CD4-positive, alpha-beta memory T cell (primary cell): ENCODE measurements around the gene RSPH9. TPM values are rescaled to one million over a fixed set of nuclear protein-coding genes. Genes with fewer than 3 reads are reported as not detected.
A peak's percentile ranks its signal among the peaks of the same experiment; 100 is the strongest.

Experiments used
- CTCF ChIA-PET: fragments of 350-600 bp; sonication (Branson Sonifier 250); formaldehyde crosslinking; loops from one replicate; lab custom pipeline; 2021; ENCODE audit warnings: inconsistent platforms; ENCODE audit not compliant: partially characterized antibody; lab: Charles Lee
- POLR2A ChIA-PET: fragments of 350-600 bp; sonication (Branson Sonifier 250); formaldehyde crosslinking; loops from one replicate; lab custom pipeline; 2021; ENCODE audit not compliant: partially characterized antibody; lab: Charles Lee
- DNase-seq, 5 donors: peaks; one replicate each; pipeline versions ENCODE4 v3.0.0 to v3.0.0-alpha.2; 2020 to 2022; ENCODE audit warnings: mixed read lengths in 1 of 5
- H3K27ac ChIP-seq: one replicate; pipeline ENCODE4 v1.7.0; 2013; ENCODE audit warnings: low read depth, low read length
- H3K27me3 ChIP-seq: 2 replicates; pipeline ENCODE4 v1.7.0; 2013; ENCODE audit warnings: mild to moderate bottlenecking, low read length, moderate library complexity; ENCODE audit not compliant: insufficient read depth
- H3K36me3 ChIP-seq: 2 replicates; pipeline ENCODE4 v1.7.0; 2013; ENCODE audit warnings: mild to moderate bottlenecking, low read length, moderate library complexity; ENCODE audit not compliant: insufficient read depth
- H3K4me1 ChIP-seq: 2 replicates; pipeline ENCODE4 v1.7.0; 2013; ENCODE audit warnings: mild to moderate bottlenecking, low read length, moderate library complexity; ENCODE audit not compliant: insufficient read depth
- H3K4me3 ChIP-seq, 2 donors: one replicate each; pipeline ENCODE4 v1.7.0; 2013; ENCODE audit warnings: low read length in 2 of 2, mild to moderate bottlenecking in 1 of 2
- H3K9me3 ChIP-seq, 2 donors: one replicate each; pipeline ENCODE4 v1.7.0; 2013; ENCODE audit warnings: low read length in 2 of 2, control low read depth in 1 of 2; ENCODE audit not compliant: control insufficient read depth in 1 of 2
- H3K27ac Mint-ChIP-seq, 7 donors: one replicate each; pipeline ENCODE4 v1.8.0; 2020 to 2021; ENCODE audit warnings: mixed read lengths in 7 of 7, mild to moderate bottlenecking in 6 of 7, inconsistent platforms in 3 of 7, moderate library complexity in 3 of 7
- H3K27me3 Mint-ChIP-seq, 2 donors: one replicate each; pipeline ENCODE4 v1.8.0; 2020 to 2021; ENCODE audit warnings: mixed read lengths in 2 of 2
- H3K36me3 Mint-ChIP-seq, 2 donors: one replicate each; pipeline ENCODE4 v1.8.0; 2020 to 2021; ENCODE audit warnings: mixed read lengths in 2 of 2, inconsistent platforms in 1 of 2, mild to moderate bottlenecking in 1 of 2
- H3K4me1 Mint-ChIP-seq, 4 donors: one replicate each; pipeline ENCODE4 v1.8.0; 2020 to 2021; ENCODE audit warnings: mixed read lengths in 4 of 4, mild to moderate bottlenecking in 1 of 4
- H3K4me3 Mint-ChIP-seq, 8 donors: one replicate each; pipeline ENCODE4 v1.8.0; 2020 to 2021; ENCODE audit warnings: mixed read lengths in 8 of 8, mild to moderate bottlenecking in 7 of 8, moderate library complexity in 6 of 8, inconsistent platforms in 3 of 8
- H3K9me3 Mint-ChIP-seq, 8 donors: one replicate each; pipeline ENCODE4 v1.8.0; 2020 to 2021; ENCODE audit warnings: mixed read lengths in 8 of 8, mild to moderate bottlenecking in 5 of 8, inconsistent platforms in 3 of 8, moderate library complexity in 1 of 8
- intact Hi-C: fragments of 100-400 bp; cut with micrococcal nuclease; formaldehyde crosslinking; loops from one replicate; pipeline ENCODE4 v1.15.1; 2023
- polyA plus RNA-seq, 2 donors: library from polyadenylated mRNA; unstranded; fragments of 300-500 nt; fragmentation: Illumina TruSeq; gene quantifications; one replicate each; pipeline ENCODE4 v1.2.3, GENCODE V29; 2021
- total RNA-seq, 2 experiments: library from RNA; stranded (reverse); gene quantifications; one replicate each; pipeline ENCODE4 v1.2.3, GENCODE V29; 2021

RSPH9 gene
- total and polyA plus RNA-seq, 4 experiments from 2014 or later: 0.71 to 1.3 TPM; not detected in 2

DNA sequence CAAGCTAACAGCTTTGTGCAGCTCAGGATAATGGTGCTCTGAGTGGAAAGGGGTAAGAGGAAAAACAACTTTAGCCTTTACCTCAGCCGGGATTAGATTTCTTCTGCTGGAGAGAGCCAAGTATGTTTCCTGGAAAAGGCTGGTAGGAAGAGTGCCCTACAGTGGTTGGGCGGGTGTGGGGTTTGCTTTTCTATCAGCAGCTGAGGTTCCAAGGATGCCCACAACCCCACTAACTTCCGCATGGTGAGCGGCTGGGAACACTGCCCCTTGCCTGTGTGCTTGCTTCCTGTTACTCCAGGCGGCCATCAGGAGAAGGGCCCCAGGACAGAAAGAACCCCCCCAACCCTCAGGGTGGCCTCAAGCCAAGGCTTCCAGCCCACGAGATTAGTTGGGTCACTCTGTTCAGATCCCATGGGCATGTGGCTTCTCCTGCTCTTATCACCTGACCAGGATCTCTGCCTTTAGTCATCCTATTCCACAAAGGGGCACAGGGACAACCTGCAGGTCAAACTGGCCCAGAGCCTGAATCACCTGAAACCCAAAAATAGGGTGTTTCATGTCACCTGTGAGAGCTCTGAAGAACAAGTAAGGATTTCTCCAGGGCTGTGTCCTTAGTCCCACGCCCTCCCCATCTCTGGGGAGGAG, 32.2 kb downstream of the RSPH9 start:
- Histone ChIP-seq H3K27ac (no peak overlapping the region), H3K4me1 (no peaks in the 10 kb centered on the region), H3K36me3 (peaks cover 89% of the 10 kb centered on the region), H3K27me3 (no peaks in the 10 kb centered on the region), H3K9me3 (no peaks in the 10 kb centered on the region), H3K4me3 (no peak overlapping the region)
- no peak overlapping the region for H3K27ac Mint-ChIP-seq
- H3K4me3 Mint-ChIP-seq: no peak overlapping the region
- ChIA-PET CTCF (interaction anchor here (1.2 to 2.6 kb wide), 3 partner anchors 7 to 403 kb away, joined by 6 to 17 read pairs (median 7); no protein-coding TSS in a partner anchor), POLR2A (no interaction called here)
- intact Hi-C loops: no loop called here
- DNase-seq: no peak
- peaks cover 2 to 11% (median 3%) of the 10 kb centered on the region in 4 donors for H3K4me1 Mint-ChIP-seq
- no peaks in the 10 kb centered on the region for H3K9me3 Mint-ChIP-seq
- H3K36me3 Mint-ChIP-seq: peaks cover 33 to 84% of the 10 kb centered on the region in 2 donors
- no peaks in the 10 kb centered on the region for H3K27me3 Mint-ChIP-seq

GRCh38 chr6:43677759-43678158, 32.9 kb downstream of the RSPH9 start:
- Histone ChIP-seq H3K4me1 (no peaks in the 10 kb centered on the region), H3K27ac (no peak overlapping the region), H3K27me3 (no peaks in the 10 kb centered on the region), H3K9me3 (no peaks in the 10 kb centered on the region), H3K4me3 (no peak overlapping the region), H3K36me3 (peaks cover 82% of the 10 kb centered on the region)
- CTCF ChIA-PET: interaction anchor here (1.2 to 2.6 kb wide), 3 partner anchors 8 to 402 kb away, joined by 6 to 17 read pairs (median 7); no protein-coding TSS in a partner anchor
- POLR2A ChIA-PET: no interaction called here
- Mint-ChIP-seq H3K4me1 (peaks cover 6 to 18% (median 8%) of the 10 kb centered on the region in 4 donors), H3K36me3 (peaks cover 33 to 84% of the 10 kb centered on the region in 2 donors), H3K27me3 (no peaks in the 10 kb centered on the region), H3K9me3 (no peaks in the 10 kb centered on the region), H3K4me3 (no peak overlapping the region), H3K27ac (no peak overlapping the region)
- no peak for DNase-seq
- intact Hi-C loops: no loop called here

DNA sequence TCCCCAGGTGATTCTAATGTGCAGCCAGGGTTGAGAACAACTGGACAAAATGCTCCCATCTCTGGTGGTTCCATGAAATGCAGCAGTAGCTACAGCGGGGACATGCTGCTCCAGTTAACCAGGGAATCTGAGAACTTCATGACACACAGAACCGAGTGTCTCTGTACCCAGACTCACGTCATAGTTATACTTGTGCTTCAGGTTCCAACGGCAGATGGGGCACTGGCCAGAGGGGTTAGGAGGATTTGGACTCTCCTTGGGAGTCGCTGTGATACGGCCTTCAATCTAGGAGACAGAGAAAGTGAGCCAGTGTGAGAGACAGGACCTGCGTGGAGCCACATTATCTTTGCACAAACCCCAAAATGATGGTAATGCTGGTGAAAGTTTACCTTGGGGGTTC, 33.5 kb downstream of the RSPH9 start:
- ChIA-PET POLR2A (no interaction called here), CTCF (interaction anchor here (1.2 to 2.6 kb wide), 3 partner anchors 8 to 401 kb away, joined by 6 to 17 read pairs (median 7); no protein-coding TSS in a partner anchor)
- Mint-ChIP-seq H3K4me1 (peaks cover 8 to 24% (median 13%) of the 10 kb centered on the region in 4 donors), H3K36me3 (peaks cover 33 to 84% of the 10 kb centered on the region in 2 donors), H3K27ac (peak overlapping the region in 1 of 7 donors; percentile 58), H3K9me3 (no peaks in the 10 kb centered on the region), H3K27me3 (no peaks in the 10 kb centered on the region), H3K4me3 (no peak overlapping the region)
- peaks cover 80% of the 10 kb centered on the region for H3K36me3 ChIP-seq
- H3K27ac ChIP-seq: no peak overlapping the region
- intact Hi-C loops: no loop called here
- H3K4me1 ChIP-seq: no peaks in the 10 kb centered on the region
- H3K4me3 ChIP-seq: no peak overlapping the region
- H3K27me3 ChIP-seq: no peaks in the 10 kb centered on the region
- H3K9me3 ChIP-seq: no peaks in the 10 kb centered on the region
- no peak for DNase-seq

- H3K4me3 ChIP-seq: no peak overlapping the region
- no peak overlapping the region for H3K4me3 Mint-ChIP-seq
- no peaks in the 10 kb centered on the region for H3K9me3 ChIP-seq
- H3K4me1 Mint-ChIP-seq: peaks cover 10 to 30% (median 18%) of the 10 kb centered on the region in 4 donors
- H3K36me3 Mint-ChIP-seq: peaks cover 33 to 86% of the 10 kb centered on the region in 2 donors
- ChIA-PET CTCF (interaction anchor here (2.6 kb wide), 1 partner anchor 13 kb away, joined by 17 read pairs; no protein-coding TSS in a partner anchor), POLR2A (interaction anchor here (1.9 kb wide), 1 partner anchor 9 kb away, joined by 5 read pairs; the partner anchor contains the start of gene MRPS18A)
- no peaks in the 10 kb centered on the region for H3K4me1 ChIP-seq
- H3K27me3 Mint-ChIP-seq: no peaks in the 10 kb centered on the region
- H3K27me3 ChIP-seq: no peaks in the 10 kb centered on the region
- H3K27ac ChIP-seq: no peak overlapping the region
- no peak for DNase-seq
- H3K9me3 Mint-ChIP-seq: peaks cover 0 to 1% (median 0%) of the 10 kb centered on the region in 8 donors
- H3K27ac Mint-ChIP-seq: no peak overlapping the region
- intact Hi-C loops: no loop called here
- H3K36me3 ChIP-seq: peaks cover 73% of the 10 kb centered on the region
Measured at GRCh38 chr6:43679057-43679456, 34.2 kb downstream of the RSPH9 start.

DNA sequence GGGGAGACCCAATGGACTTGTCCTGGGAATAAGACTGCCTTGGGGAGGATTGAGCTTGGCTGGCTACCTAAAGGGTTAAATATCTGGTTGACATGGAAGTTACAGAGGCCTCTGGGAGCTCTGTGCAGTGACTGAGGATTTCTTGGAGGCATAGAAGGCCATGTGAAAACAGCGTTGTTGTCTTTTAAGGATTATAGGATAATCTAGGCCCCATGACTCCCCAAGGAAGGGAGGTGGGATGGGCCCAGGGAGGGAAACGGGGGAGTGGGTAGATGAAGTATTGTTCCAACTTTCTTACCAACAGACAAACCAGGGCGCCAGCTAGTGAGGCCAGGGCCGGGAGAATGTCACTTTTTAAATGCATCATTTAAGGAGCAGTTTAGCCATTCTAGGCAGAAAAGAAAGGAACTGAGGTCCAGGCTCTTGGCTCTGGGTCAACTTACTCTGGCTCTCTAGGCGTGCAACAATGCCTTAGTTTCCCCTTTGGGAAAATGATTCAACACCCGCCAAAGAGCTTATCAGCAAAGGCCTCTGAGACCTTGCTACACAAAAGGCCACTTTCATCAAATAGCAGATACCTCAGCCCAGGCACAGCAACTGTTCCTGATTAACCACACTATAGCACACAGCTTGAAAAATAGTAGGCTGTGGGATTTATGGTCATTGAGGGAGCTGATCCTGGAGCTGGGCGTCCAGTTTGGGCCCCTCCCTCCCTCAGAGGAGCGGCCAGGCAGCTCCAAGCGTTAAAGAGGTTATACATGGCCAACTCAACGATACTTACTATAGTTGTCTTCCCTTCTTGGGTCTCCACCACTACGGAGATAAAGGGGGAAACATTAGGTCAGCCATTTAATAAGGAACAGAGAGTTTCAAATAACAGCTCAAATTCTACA, 35.7 kb downstream of the RSPH9 start:
- Mint-ChIP-seq H3K4me3 (no peak overlapping the region), H3K9me3 (peaks cover 0 to 2% (median 0%) of the 10 kb centered on the region in 8 donors), H3K27ac (peak overlapping the region in 1 of 7 donors; percentile 8), H3K27me3 (no peaks in the 10 kb centered on the region), H3K4me1 (peaks cover 19 to 42% (median 30%) of the 10 kb centered on the region in 4 donors), H3K36me3 (peaks cover 20 to 75% of the 10 kb centered on the region in 2 donors)
- no peaks in the 10 kb centered on the region for H3K27me3 ChIP-seq
- peaks cover 58% of the 10 kb centered on the region for H3K36me3 ChIP-seq
- DNase-seq: no peak
- POLR2A ChIA-PET: interaction anchor here (1.9 kb wide), 1 partner anchor 8 kb away, joined by 5 read pairs; the partner anchor contains the start of gene MRPS18A
- peaks cover 5% of the 10 kb centered on the region for H3K4me1 ChIP-seq
- CTCF ChIA-PET: interaction anchor here (1.2 to 1.4 kb wide), 2 partner anchors 13 to 14 kb away, joined by 4 read pairs; no protein-coding TSS in a partner anchor
- no peaks in the 10 kb centered on the region for H3K9me3 ChIP-seq
- intact Hi-C loops: no loop called here
- H3K27ac ChIP-seq: no peak overlapping the region
- H3K4me3 ChIP-seq: no peak overlapping the region

DNA sequence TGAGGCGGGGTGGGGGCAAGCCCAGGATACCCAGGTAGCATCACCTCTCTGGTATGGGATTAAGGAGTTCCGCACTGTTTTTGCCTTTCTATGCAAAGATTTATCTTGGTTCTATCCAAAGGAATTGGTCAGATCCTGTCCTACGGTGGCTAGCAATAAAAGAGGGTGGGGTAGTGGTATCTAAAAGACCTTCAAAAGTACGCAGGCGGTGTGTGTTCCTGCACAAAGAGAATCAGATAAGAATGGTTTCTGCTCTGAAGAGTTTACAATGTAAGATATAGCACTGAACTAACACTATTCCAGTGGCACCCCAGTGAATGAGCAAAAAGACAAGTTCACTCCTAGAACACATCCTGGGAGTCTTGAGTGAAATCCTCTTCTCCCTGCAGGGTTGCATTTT, 36.5 kb downstream of the RSPH9 start:
- ChIA-PET CTCF (interaction anchor here (1.4 kb wide), 1 partner anchor 13 kb away, joined by 4 read pairs; no protein-coding TSS in a partner anchor), POLR2A (no interaction called here)
- peaks cover 0 to 2% (median 0%) of the 10 kb centered on the region in 8 donors for H3K9me3 Mint-ChIP-seq
- H3K27me3 Mint-ChIP-seq: no peaks in the 10 kb centered on the region
- Histone ChIP-seq H3K9me3 (no peaks in the 10 kb centered on the region), H3K27ac (no peak overlapping the region), H3K36me3 (peaks cover 51% of the 10 kb centered on the region), H3K27me3 (no peaks in the 10 kb centered on the region), H3K4me3 (no peak overlapping the region), H3K4me1 (peaks cover 9% of the 10 kb centered on the region)
- H3K4me3 Mint-ChIP-seq: no peak overlapping the region
- no peak overlapping the region for H3K27ac Mint-ChIP-seq
- intact Hi-C loops: no loop called here
- peaks cover 23 to 49% (median 34%) of the 10 kb centered on the region in 4 donors for H3K4me1 Mint-ChIP-seq
- peaks cover 19 to 68% of the 10 kb centered on the region in 2 donors for H3K36me3 Mint-ChIP-seq
- no peak for DNase-seq
